Endothelial cell of umbilical vein (primary cell): ENCODE results near the gene SIRPG.

Experiments
- MYC ChIP-seq: IDR thresholded peaks from one replicate; pipeline ENCODE4 v1.6.1; 2011; ENCODE audit warnings: mild to moderate bottlenecking, low read depth, low read length
- POLR2A ChIP-seq: IDR thresholded peaks from 2 replicates; pipeline ENCODE4 v1.6.1; 2012; ENCODE audit warnings: low read depth, mild to moderate bottlenecking, control low read depth, low read length
- POLR2AphosphoS5 ChIP-seq: IDR thresholded peaks from 2 replicates; pipeline ENCODE4 v1.6.1; 2012; ENCODE audit warnings: low read depth, mild to moderate bottlenecking, control low read depth, low read length, moderate library complexity; ENCODE audit not compliant: insufficient read depth
- TF ChIP-seq, protein P1 (sequence below), 2 donors: IDR thresholded peaks; 1 replicate in 1 of 2; 2 replicates in 1 of 2; pipeline ENCODE4 v1.5.1; 2011; ENCODE audit warnings: low read length in 2 of 2, mild to moderate bottlenecking in 2 of 2, moderate library complexity in 2 of 2, control low read depth in 1 of 2, inconsistent platforms in 1 of 2, low read depth in 1 of 2; ENCODE audit not compliant: insufficient read depth in 1 of 2; ENCODE audit errors: extremely low read depth in 1 of 2
- TF ChIP-seq, protein P2 (sequence below): IDR thresholded peaks from 2 replicates; pipeline ENCODE4 v1.6.1; 2011; ENCODE audit not compliant: insufficient read depth, insufficient read length

DNA sequence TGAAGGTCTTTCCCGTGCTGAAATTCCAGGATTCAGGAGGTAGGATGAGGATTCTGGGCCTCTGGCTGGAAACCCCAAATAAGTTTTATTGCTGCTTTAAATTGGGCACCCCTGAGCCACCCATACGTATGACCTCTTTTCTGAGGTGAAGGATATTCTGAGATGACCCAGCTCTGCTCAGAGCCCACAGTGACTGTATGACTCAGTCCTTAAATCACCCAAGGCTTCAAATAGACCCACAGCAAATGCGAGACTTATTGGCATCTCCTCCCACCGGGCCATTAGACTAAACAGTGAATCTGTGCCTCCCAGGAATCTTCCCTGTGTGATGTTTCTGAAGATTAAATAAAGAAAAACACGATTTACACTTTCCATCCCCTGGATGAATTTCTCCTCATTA is 9.5 kb downstream of the SIRPG start:
- TF ChIP-seq MYC (no peak), POLR2A (no peak), POLR2AphosphoS5 (no peak)
- TF ChIP-seq, protein P1, sequence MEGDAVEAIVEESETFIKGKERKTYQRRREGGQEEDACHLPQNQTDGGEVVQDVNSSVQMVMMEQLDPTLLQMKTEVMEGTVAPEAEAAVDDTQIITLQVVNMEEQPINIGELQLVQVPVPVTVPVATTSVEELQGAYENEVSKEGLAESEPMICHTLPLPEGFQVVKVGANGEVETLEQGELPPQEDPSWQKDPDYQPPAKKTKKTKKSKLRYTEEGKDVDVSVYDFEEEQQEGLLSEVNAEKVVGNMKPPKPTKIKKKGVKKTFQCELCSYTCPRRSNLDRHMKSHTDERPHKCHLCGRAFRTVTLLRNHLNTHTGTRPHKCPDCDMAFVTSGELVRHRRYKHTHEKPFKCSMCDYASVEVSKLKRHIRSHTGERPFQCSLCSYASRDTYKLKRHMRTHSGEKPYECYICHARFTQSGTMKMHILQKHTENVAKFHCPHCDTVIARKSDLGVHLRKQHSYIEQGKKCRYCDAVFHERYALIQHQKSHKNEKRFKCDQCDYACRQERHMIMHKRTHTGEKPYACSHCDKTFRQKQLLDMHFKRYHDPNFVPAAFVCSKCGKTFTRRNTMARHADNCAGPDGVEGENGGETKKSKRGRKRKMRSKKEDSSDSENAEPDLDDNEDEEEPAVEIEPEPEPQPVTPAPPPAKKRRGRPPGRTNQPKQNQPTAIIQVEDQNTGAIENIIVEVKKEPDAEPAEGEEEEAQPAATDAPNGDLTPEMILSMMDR (IDR thresholded peaks at IDR 0.05; ENCODE audit: extremely low read depth in 1 of 2, insufficient read depth in 1 of 2, low read depth in 1 of 2, low read length in 2 of 2), result no peak
- TF ChIP-seq, protein P2, sequence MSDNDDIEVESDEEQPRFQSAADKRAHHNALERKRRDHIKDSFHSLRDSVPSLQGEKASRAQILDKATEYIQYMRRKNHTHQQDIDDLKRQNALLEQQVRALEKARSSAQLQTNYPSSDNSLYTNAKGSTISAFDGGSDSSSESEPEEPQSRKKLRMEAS, result no peak
